ENCODE measurements around the gene FANCG. TPM values are rescaled to one million over a fixed set of nuclear protein-coding genes. Genes with fewer than 3 reads are reported as not detected.

Gene FANCG
- total RNA-seq, 4 donors from 2014 or later = 2.2 to 9.4 (median 4.3) TPM

DNA sequence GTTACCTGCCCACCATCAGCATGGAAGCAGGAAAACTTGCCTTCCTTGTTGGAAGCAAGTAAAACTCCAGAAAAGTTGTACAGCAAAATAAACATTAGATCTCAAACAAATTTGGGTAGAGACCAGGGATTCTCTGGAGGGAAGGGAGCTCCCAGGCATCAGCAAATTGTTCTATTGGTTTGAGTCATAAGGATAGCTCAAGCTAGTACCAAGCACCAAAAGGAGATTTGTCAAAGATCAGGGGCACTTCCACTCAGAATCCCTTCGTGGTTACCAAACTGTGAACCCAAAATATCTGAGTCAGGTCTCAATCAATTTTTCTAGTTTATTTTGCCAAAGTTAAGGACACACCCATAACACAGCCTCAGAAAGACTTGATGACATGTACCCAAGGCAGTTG, 52.4 kb downstream of the FANCG start:
- DNase-seq (ENCODE audit: extremely low spot score) = no peak
- Histone ChIP-seq H3K27me3 (no peaks in the 10 kb centered on the region), H3K36me3 (peaks cover 4 to 22% (median 14%) of the 10 kb centered on the region in 4 donors), H3K9me3 (no peaks in the 10 kb centered on the region), H3K4me3 (no peak overlapping the region), H3K27ac (replicated peaks in 1 of 4) (no peak overlapping the region), H3K4me1 (peaks cover 0 to 3% (median 0%) of the 10 kb centered on the region in 4 donors)
- intact Hi-C loops (cut with DNase I) = no loop called here
- WGBS = 86% methylated on average over 1 of the region's 1 CpG
- no peak for TF ChIP-seq EP300 (IDR thresholded peaks at IDR 0.05)
- no peak for TF ChIP-seq POLR2AphosphoS5 (IDR thresholded peaks at IDR 0.05)
- no peak for TF ChIP-seq POLR2A (IDR thresholded peaks at IDR 0.05; ENCODE audit: low read depth)

DNA sequence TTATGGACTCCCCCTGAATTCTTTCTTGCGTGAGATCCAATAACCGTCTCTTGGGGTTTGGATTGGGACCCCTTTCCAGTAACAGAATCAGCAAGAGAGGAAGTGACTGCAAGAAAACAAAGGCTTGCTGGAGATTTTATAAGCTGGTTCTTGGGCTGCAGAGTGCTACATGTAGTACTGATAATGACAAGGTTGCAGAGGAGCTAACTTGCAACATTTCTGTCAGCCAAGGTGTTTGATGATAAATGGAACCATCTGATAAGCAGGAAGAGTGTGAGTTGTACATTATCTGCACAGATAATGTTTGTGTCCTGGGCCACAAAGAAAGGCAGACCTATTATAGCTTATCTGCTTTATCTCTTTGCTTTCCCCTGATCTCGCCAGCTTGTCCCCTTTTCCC, 53.1 kb downstream of the FANCG start:
- H3K4me1 ChIP-seq = peaks cover 0 to 3% (median 0%) of the 10 kb centered on the region in 4 donors
- H3K9me3 ChIP-seq = no peaks in the 10 kb centered on the region
- no peaks in the 10 kb centered on the region for H3K27me3 ChIP-seq
- no peak for DNase-seq (ENCODE audit: extremely low spot score)
- intact Hi-C loops (cut with DNase I) = no loop called here
- H3K4me3 ChIP-seq = no peak overlapping the region
- no peak overlapping the region for H3K27ac ChIP-seq (replicated peaks in 1 of 4)
- peaks cover 6 to 26% (median 19%) of the 10 kb centered on the region in 4 donors for H3K36me3 ChIP-seq
- 85% methylated on average over 3 of the region's 3 CpGs for WGBS
- no peak for TF ChIP-seq EP300 (IDR thresholded peaks at IDR 0.05)
- TF ChIP-seq POLR2A (IDR thresholded peaks at IDR 0.05; ENCODE audit: low read depth) = no peak
- TF ChIP-seq, protein P1, sequence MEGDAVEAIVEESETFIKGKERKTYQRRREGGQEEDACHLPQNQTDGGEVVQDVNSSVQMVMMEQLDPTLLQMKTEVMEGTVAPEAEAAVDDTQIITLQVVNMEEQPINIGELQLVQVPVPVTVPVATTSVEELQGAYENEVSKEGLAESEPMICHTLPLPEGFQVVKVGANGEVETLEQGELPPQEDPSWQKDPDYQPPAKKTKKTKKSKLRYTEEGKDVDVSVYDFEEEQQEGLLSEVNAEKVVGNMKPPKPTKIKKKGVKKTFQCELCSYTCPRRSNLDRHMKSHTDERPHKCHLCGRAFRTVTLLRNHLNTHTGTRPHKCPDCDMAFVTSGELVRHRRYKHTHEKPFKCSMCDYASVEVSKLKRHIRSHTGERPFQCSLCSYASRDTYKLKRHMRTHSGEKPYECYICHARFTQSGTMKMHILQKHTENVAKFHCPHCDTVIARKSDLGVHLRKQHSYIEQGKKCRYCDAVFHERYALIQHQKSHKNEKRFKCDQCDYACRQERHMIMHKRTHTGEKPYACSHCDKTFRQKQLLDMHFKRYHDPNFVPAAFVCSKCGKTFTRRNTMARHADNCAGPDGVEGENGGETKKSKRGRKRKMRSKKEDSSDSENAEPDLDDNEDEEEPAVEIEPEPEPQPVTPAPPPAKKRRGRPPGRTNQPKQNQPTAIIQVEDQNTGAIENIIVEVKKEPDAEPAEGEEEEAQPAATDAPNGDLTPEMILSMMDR (IDR thresholded peaks at IDR 0.05) = no peak
- TF ChIP-seq POLR2AphosphoS5 (IDR thresholded peaks at IDR 0.05) = no peak

Small RNA genes within 50 kb of the gene (small RNA-seq; reads per million reads assigned to genes)
- 0 reads per million in 3 donors for gene RN7SL338P

Other genes starting within 250 kb of the FANCG start
- gene PHF24, start 121.7 kb downstream of the FANCG start, total RNA-seq = under 1 TPM; under 0.01 to 0.99 (median 0.76) TPM
- gene DNAJB5, start 90.2 kb downstream of the FANCG start, total RNA-seq = 100 to 1,000 TPM in 1 of 4 donors, 10 to 100 TPM in 3; 83.5 to 124 (median 93.8) TPM
- gene VCP, start 7.3 kb downstream of the FANCG start, total RNA-seq = 100 to 1,000 TPM; 129 to 185 (median 171) TPM
- 10 to 100 TPM in 2 of 4 donors, 1 to 10 TPM in 2; 9.1 to 12.5 (median 10.1) TPM for gene PIGO, start 16.6 kb upstream of the FANCG start, total RNA-seq
- 100 to 1,000 TPM; 108 to 130 (median 123) TPM for gene STOML2, start 23.2 kb upstream of the FANCG start, total RNA-seq
- gene ATOSB, start 35.9 kb upstream of the FANCG start, total RNA-seq = 10 to 100 TPM; 16.2 to 26.4 (median 21.7) TPM
- 10 to 100 TPM; 21.9 to 30.7 (median 28.7) TPM for gene UNC13B, start 82.1 kb upstream of the FANCG start, total RNA-seq